Keratinocyte (primary cell): ENCODE data around the gene NME9. TPM values are rescaled to one million over a fixed set of nuclear protein-coding genes. Genes with fewer than 3 reads are reported as not detected.

Source experiments
- DNase-seq: peaks from one replicate; pipeline ENCODE4 v3.0.0-alpha.2; 2011; ENCODE audit warnings: low read depth, missing footprints, low spot score
- FAIRE-seq: peaks from 2 replicates; lab custom pipeline; 2011; peaks lifted over from hg19 to GRCh38; lab: Jason Lieb, UNC
- H2AFZ ChIP-seq: 2 replicates; pipeline ENCODE4 v1.6.0; 2012; ENCODE audit warnings: low read length, control low read depth, inconsistent platforms; ENCODE audit not compliant: control insufficient read depth
- H3K27ac ChIP-seq: 2 replicates; pipeline ENCODE4 v1.5.1; 2011; ENCODE audit warnings: low read length; ENCODE audit not compliant: control insufficient read depth, insufficient read depth
- H3K27me3 ChIP-seq: 3 replicates; pipeline ENCODE4 v1.6.0; 2011; ENCODE audit warnings: low read length; ENCODE audit not compliant: control insufficient read depth, insufficient read depth; ENCODE audit errors: extremely low read depth
- H3K36me3 ChIP-seq, 2 experiments: 2 replicates in 1 of 2; 3 replicates in 1 of 2; pipeline ENCODE4 v1.5.1; 2011; ENCODE audit warnings: low read length in 2 of 2, mild to moderate bottlenecking in 1 of 2; ENCODE audit not compliant: control insufficient read depth in 2 of 2, insufficient read depth in 2 of 2; ENCODE audit errors: extremely low read depth in 1 of 2
- H3K4me1 ChIP-seq: 3 replicates; pipeline ENCODE4 v1.5.1; 2011; ENCODE audit warnings: low read length; ENCODE audit not compliant: control insufficient read depth, insufficient read depth; ENCODE audit errors: extremely low read depth
- H3K4me2 ChIP-seq: 3 replicates; pipeline ENCODE4 v1.6.0; 2011; ENCODE audit warnings: low read depth, low read length; ENCODE audit not compliant: control insufficient read depth, insufficient read depth; ENCODE audit errors: extremely low read depth
- H3K4me3 ChIP-seq, 3 experiments: fragments of 200-600 bp in 1 of 3; sonication (generic) in 1 of 3; 2 replicates in 2 of 3; 3 replicates in 1 of 3; pipeline ENCODE4 v1.5.1; 2011 to 2016; ENCODE audit warnings: low read length in 3 of 3, mild to moderate bottlenecking in 3 of 3, control low read depth in 2 of 3, inconsistent platforms in 1 of 3, low read depth in 1 of 3, mixed read lengths in 1 of 3, mixed run types in 1 of 3, moderate library complexity in 1 of 3; ENCODE audit not compliant: control insufficient read depth in 2 of 3, insufficient read depth in 2 of 3; ENCODE audit errors: extremely low read depth in 1 of 3
- H3K79me2 ChIP-seq: 2 replicates; pipeline ENCODE4 v1.6.0; 2012; ENCODE audit warnings: low read length; ENCODE audit not compliant: control insufficient read depth, insufficient read depth
- H3K9ac ChIP-seq: 3 replicates; pipeline ENCODE4 v1.6.0; 2011; ENCODE audit warnings: low read length; ENCODE audit not compliant: control insufficient read depth, insufficient read depth; ENCODE audit errors: extremely low read depth
- H3K9me1 ChIP-seq: 3 replicates; pipeline ENCODE4 v1.6.0; 2011; ENCODE audit warnings: low read length; ENCODE audit not compliant: control insufficient read depth, insufficient read depth; ENCODE audit errors: extremely low read depth
- H3K9me3 ChIP-seq: 2 replicates; pipeline ENCODE4 v1.5.1; 2012; ENCODE audit warnings: low read depth, low read length; ENCODE audit not compliant: control insufficient read depth
- H4K20me1 ChIP-seq: 3 replicates; pipeline ENCODE4 v1.6.0; 2011; ENCODE audit warnings: low read length; ENCODE audit not compliant: control insufficient read depth, insufficient read depth; ENCODE audit errors: extremely low read depth
- EZH2 ChIP-seq: IDR thresholded peaks from one replicate; pipeline ENCODE4 v1.6.1; 2012; ENCODE audit warnings: inconsistent platforms, mild to moderate bottlenecking, low read length, moderate library complexity
- dilution Hi-C: fragments of 300-500 bp; cut with MboI; formaldehyde crosslinking; loops from one replicate; pipeline ENCODE4 v1.7.0; 2020; ENCODE audit warnings: low sequenced_read_pairs; ENCODE audit not compliant: extremely low pct_ligation_motif_present
- polyA plus RNA-seq, 5 experiments: library from polyadenylated mRNA; depleted of rRNA in 3 of 5; stranded (reverse) in 3 of 5; stranded (forward) in 1 of 5; unstranded in 1 of 5; fragments of >200 nt; gene quantifications; 1 replicate in 1 of 5; 2 replicates in 3 of 5; 3 replicates in 1 of 5; pipeline versions ENCODE4 v1.2.1 to v1.2.3, GENCODE V29; 2011 to 2012; ENCODE audit warnings: missing spikeins in 2 of 5, low read depth in 1 of 5, low replicate concordance in 1 of 5
- TF ChIP-seq, protein P1 (sequence below), 3 experiments: IDR thresholded peaks in 1 of 3; conservative IDR thresholded peaks in 1 of 3; optimal IDR thresholded peaks in 1 of 3; 2 replicates in 2 of 3; 3 replicates in 1 of 3; pipeline versions ENCODE3 to v1.5.1; 2011; ENCODE audit warnings: low read length in 3 of 3, mild to moderate bottlenecking in 3 of 3, moderate library complexity in 2 of 3, control low read depth in 1 of 3, inconsistent platforms in 1 of 3; ENCODE audit not compliant: insufficient read depth in 2 of 3; ENCODE audit errors: extremely low read depth in 1 of 3

NME9 gene
- polyA plus RNA-seq, 1 donor (not counting 4 experiments of a cell fraction or from before 2014, with no cell fraction given): 0.05 TPM

DNA sequence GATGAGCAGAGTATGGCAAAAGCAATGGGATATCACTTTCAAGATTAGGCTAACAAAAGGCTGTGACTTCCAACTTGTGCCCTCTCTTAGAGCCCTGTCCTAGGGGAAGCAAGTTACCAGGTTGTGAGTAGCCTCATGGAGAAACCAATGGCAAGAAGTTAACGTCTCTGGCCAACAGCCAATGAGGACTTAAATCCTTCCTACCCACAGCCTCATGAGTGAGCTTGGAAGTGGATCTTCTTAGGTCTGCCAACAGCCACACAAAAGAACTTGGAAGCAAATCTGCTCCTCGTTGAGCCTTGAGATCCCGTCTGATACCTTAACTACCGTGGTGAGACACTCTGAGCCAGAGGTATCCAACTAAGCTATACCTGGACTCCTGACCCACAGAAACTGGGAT lies 5.7 kb downstream of the NME9 start:
- Histone ChIP-seq H3K27ac (no peak overlapping the region), H3K4me1 (peaks cover 45% of the 10 kb centered on the region), H3K9ac (no peak overlapping the region), H3K79me2 (no peaks in the 10 kb centered on the region), H3K4me2 (peak overlapping the region; percentile 22), H3K9me3 (no peaks in the 10 kb centered on the region), H3K4me3 (no peak overlapping the region), H2AFZ (no peak overlapping the region), H3K27me3 (no peaks in the 10 kb centered on the region), H3K36me3 (no peaks in the 10 kb centered on the region), H3K9me1 (no peaks in the 10 kb centered on the region), H4K20me1 (no peaks in the 10 kb centered on the region)
- FAIRE-seq (peak; percentile 46), DNase-seq (no peak)
- dilution Hi-C loops: no loop called here
- TF ChIP-seq, protein P1, sequence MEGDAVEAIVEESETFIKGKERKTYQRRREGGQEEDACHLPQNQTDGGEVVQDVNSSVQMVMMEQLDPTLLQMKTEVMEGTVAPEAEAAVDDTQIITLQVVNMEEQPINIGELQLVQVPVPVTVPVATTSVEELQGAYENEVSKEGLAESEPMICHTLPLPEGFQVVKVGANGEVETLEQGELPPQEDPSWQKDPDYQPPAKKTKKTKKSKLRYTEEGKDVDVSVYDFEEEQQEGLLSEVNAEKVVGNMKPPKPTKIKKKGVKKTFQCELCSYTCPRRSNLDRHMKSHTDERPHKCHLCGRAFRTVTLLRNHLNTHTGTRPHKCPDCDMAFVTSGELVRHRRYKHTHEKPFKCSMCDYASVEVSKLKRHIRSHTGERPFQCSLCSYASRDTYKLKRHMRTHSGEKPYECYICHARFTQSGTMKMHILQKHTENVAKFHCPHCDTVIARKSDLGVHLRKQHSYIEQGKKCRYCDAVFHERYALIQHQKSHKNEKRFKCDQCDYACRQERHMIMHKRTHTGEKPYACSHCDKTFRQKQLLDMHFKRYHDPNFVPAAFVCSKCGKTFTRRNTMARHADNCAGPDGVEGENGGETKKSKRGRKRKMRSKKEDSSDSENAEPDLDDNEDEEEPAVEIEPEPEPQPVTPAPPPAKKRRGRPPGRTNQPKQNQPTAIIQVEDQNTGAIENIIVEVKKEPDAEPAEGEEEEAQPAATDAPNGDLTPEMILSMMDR (optimal IDR thresholded peaks at IDR 0.05 in 1 of 3, IDR thresholded peaks at IDR 0.05 in 1 of 3, conservative IDR thresholded peaks at IDR 0.05 in 1 of 3; ENCODE audit: extremely low read depth in 1 of 3, insufficient read depth in 2 of 3, low read length in 3 of 3): no peak
- no peak for TF ChIP-seq EZH2

DNA sequence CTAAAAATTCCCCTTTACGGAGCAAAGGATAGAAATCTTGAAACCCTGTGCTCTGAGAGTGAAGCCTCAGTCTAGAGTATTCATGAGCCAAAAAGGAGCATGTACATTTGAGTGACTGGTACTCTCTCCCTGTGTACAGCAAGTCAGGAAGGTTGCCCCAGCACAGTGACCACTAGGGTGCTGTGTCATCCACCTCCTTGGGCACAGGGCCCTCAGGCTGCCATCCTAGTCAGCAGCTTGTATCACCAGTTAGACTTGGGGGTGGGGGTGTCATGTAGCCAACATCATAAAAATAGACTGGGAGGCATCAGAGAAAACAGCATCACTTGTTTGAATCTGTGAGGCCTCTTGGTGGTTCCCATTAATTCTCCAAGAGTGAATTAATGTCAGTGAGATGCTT lies 12.0 kb downstream of the NME9 start:
- TF ChIP-seq, protein P1 (optimal IDR thresholded peaks at IDR 0.05 in 1 of 3, IDR thresholded peaks at IDR 0.05 in 1 of 3, conservative IDR thresholded peaks at IDR 0.05 in 1 of 3; ENCODE audit: extremely low read depth in 1 of 3, insufficient read depth in 2 of 3, low read length in 3 of 3): no peak
- TF ChIP-seq EZH2: no peak
- DNase-seq: no peak
- Histone ChIP-seq H2AFZ (no peak overlapping the region), H4K20me1 (no peaks in the 10 kb centered on the region), H3K79me2 (no peaks in the 10 kb centered on the region), H3K9ac (no peak overlapping the region), H3K36me3 (no peaks in the 10 kb centered on the region), H3K4me2 (no peak overlapping the region), H3K27ac (no peak overlapping the region), H3K27me3 (no peaks in the 10 kb centered on the region), H3K4me3 (no peak overlapping the region), H3K9me3 (no peaks in the 10 kb centered on the region), H3K4me1 (peaks cover 4% of the 10 kb centered on the region), H3K9me1 (no peaks in the 10 kb centered on the region)
- no peak for FAIRE-seq
- dilution Hi-C loops: no loop called here
